ENCODE measurements around the gene ME3. TPM values are rescaled to one million over a fixed set of nuclear protein-coding genes. Genes with fewer than 3 reads are reported as not detected.
A peak's percentile ranks its signal among the peaks of the same experiment; 100 is the strongest.

The ME3 gene
- polyA plus RNA-seq, 3 donors: 23.8 to 36.2 (median 26.8) TPM

DNA sequence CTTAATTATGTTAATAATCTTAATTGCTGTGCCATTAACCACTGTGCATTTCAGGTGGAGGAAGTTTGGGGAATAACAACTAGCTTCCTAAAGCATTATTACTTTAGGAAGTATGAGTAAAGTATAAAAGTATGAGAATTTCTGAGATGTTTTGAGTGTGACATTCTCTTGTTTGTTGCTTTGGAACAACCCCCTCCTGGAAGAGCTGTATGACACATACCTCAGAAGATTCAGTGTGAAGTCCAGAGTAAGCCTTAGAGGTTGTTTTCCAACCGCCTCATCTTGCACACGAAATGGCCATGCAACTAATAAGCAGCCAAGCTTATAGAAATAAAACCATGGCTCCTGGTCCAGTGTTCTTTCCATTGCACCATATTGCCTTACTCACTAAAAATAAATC is 276.0 kb downstream of the ME3 start:
- DNase-seq (ENCODE audit: extremely low read depth in 1 of 11, low read depth in 9 of 11, low spot score in 4 of 11): no peak

DNA sequence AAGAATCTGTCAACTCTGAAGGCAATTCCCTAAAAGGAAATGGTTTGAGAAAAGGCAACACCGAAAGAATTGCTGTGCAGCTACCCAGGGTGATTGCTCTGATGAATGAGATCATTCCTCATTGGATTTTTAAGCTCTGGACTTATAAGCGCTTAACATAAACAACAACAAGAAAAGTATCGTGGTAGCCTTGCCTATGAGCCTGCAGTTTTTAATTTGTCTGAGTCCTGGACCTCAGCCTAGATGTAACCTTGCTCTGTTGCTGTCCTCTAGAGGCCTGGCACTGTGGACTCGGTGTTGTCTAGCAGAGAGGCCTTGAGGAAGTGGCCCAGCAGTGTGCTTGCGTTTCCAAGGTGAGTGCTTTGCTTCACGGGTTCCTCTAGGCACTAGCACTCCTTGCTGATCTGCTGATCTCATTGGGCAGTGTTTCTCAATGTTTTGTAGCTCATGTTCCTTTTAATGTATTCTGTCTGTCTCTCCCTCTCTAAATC is 277.3 kb downstream of the ME3 start:
- peak in 1 of 11 donors; percentile 12 for DNase-seq (ENCODE audit: extremely low read depth in 1 of 11, low read depth in 9 of 11, low spot score in 4 of 11)

Other genes starting within 250 kb of the ME3 start
- 100 to 1,000 TPM in 1 of 3 donors, 10 to 100 TPM in 2; 82.9 to 119 (median 83.6) TPM for gene PRSS23, start 127.9 kb upstream of the ME3 start, polyA plus RNA-seq (ENCODE audit: insufficient read length in 3 of 3)

Data from renal cortex interstitium (tissue), 11 donors.